Neuronal stem cell (in vitro differentiated cells): ENCODE results near the gene WRNIP1.

Source experiments
- DNase-seq: peaks from one replicate; pipeline ENCODE4 v3.0.0-alpha.2; 2013; ENCODE audit warnings: low spot score
- H2AFZ ChIP-seq: one replicate; pipeline ENCODE4 v1.6.1; 2013; ENCODE audit warnings: mild to moderate bottlenecking, low read length, inconsistent platforms
- H2AK5ac ChIP-seq: 2 replicates; pipeline ENCODE4 v1.6.1; 2013; ENCODE audit warnings: low read depth, mild to moderate bottlenecking, inconsistent platforms, low read length, moderate library complexity, mixed read lengths
- H2BK120ac ChIP-seq: 2 replicates; pipeline ENCODE4 v1.6.1; 2013; ENCODE audit warnings: low read depth, mild to moderate bottlenecking, inconsistent platforms, low read length, moderate library complexity, mixed read lengths
- H2BK12ac ChIP-seq: one replicate; pipeline ENCODE4 v1.6.1; 2013; ENCODE audit warnings: low read length, inconsistent platforms
- H2BK15ac ChIP-seq: 2 replicates; pipeline ENCODE4 v1.6.1; 2013; ENCODE audit warnings: mild to moderate bottlenecking, low read length, inconsistent platforms, mixed read lengths
- H2BK5ac ChIP-seq: one replicate; pipeline ENCODE4 v1.6.1; 2013; ENCODE audit warnings: inconsistent platforms, mild to moderate bottlenecking, low read length, moderate library complexity
- H3K14ac ChIP-seq: one replicate; pipeline ENCODE4 v1.6.1; 2013; ENCODE audit warnings: low read length, inconsistent platforms
- H3K18ac ChIP-seq: 2 replicates; pipeline ENCODE4 v1.6.1; 2013; ENCODE audit warnings: low read length, inconsistent platforms
- H3K23ac ChIP-seq: 2 replicates; pipeline ENCODE4 v1.6.1; 2013; ENCODE audit warnings: low read depth, mild to moderate bottlenecking, mixed read lengths, low read length, inconsistent platforms; ENCODE audit not compliant: poor library complexity
- H3K27ac ChIP-seq: replicated peaks from 3 replicates; pipeline ENCODE4 v1.5.1; 2013; ENCODE audit warnings: low read length, inconsistent platforms
- H3K27me3 ChIP-seq, 3 experiments: 2 replicates each; pipeline ENCODE4 v1.6.1; 2013; ENCODE audit warnings: low read length in 3 of 3, mild to moderate bottlenecking in 2 of 3, inconsistent platforms in 1 of 3, low read depth in 1 of 3, mixed read lengths in 1 of 3, moderate library complexity in 1 of 3; ENCODE audit not compliant: control insufficient read depth in 3 of 3, insufficient read depth in 3 of 3
- H3K36me3 ChIP-seq, 2 donors: replicated peaks in 1 of 2; 2 replicates each; pipeline ENCODE4 v1.6.1; 2013; ENCODE audit warnings: low read length in 2 of 2; ENCODE audit not compliant: control insufficient read depth in 2 of 2, insufficient read depth in 2 of 2
- H3K4ac ChIP-seq: 2 replicates; pipeline ENCODE4 v1.6.1; 2013; ENCODE audit warnings: inconsistent platforms, mild to moderate bottlenecking, low read length, moderate library complexity
- H3K4me1 ChIP-seq, 2 donors: 1 replicate in 1 of 2; 2 replicates in 1 of 2; pipeline ENCODE4 v1.6.1; 2013; ENCODE audit warnings: low read length in 2 of 2, low read depth in 1 of 2; ENCODE audit not compliant: control insufficient read depth in 2 of 2, insufficient read depth in 1 of 2
- H3K4me2 ChIP-seq: one replicate; pipeline ENCODE4 v1.6.1; 2013; ENCODE audit warnings: mild to moderate bottlenecking, low read length, inconsistent platforms; ENCODE audit not compliant: insufficient read depth, poor library complexity, severe bottlenecking
- H3K4me3 ChIP-seq, 2 donors: 2 replicates each; pipeline ENCODE4 v1.5.1; 2013; ENCODE audit warnings: low read length in 2 of 2, mild to moderate bottlenecking in 2 of 2, inconsistent platforms in 1 of 2, moderate library complexity in 1 of 2
- H3K79me1 ChIP-seq: one replicate; pipeline ENCODE4 v1.6.1; 2013; ENCODE audit warnings: low read depth, mild to moderate bottlenecking, inconsistent platforms, low read length, moderate library complexity
- H3K9ac ChIP-seq: one replicate; pipeline ENCODE4 v1.6.1; 2013; ENCODE audit warnings: mild to moderate bottlenecking, low read depth, low read length, inconsistent platforms; ENCODE audit not compliant: poor library complexity
- H3K9me3 ChIP-seq, 2 donors: replicated peaks in 1 of 2; 2 replicates each; pipeline versions ENCODE3 to v1.6.1; 2013; ENCODE audit warnings: low read length in 2 of 2, mild to moderate bottlenecking in 2 of 2, inconsistent platforms in 1 of 2, low read depth in 1 of 2, mixed read lengths in 1 of 2, moderate library complexity in 1 of 2; ENCODE audit not compliant: control insufficient read depth in 2 of 2, insufficient read depth in 1 of 2
- H4K8ac ChIP-seq: one replicate; pipeline ENCODE4 v1.6.1; 2013; ENCODE audit warnings: low read depth, mild to moderate bottlenecking, inconsistent platforms, low read length, moderate library complexity
- H4K91ac ChIP-seq: one replicate; pipeline ENCODE4 v1.6.1; 2013; ENCODE audit warnings: low read length, low read depth, mild to moderate bottlenecking, inconsistent platforms; ENCODE audit not compliant: poor library complexity
- WGBS, 2 donors: extraction: QIAGEN DNeasy Blood & Tissue Kit; methylation state at CpG; one replicate each; pipeline ENCODE4 v1.1.7; 2013; ENCODE audit warnings: missing lambda C conversion rate in 2 of 2, mixed read lengths in 1 of 2; ENCODE audit not compliant: insufficient read length in 2 of 2, insufficient replicate concordance in 1 of 2; ENCODE audit errors: extremely low coverage in 2 of 2; 5-methylcytosine and 5-hydroxymethylcytosine counted together

Gene WRNIP1

GRCh38 chr6:2756241-2756640, 9.0 kb upstream of the WRNIP1 start:
- H3K4me3 ChIP-seq, result no peak overlapping the region
- H3K9me3 ChIP-seq, result peaks cover 0 to 4% of the 10 kb centered on the region in 2 donors
- no peak overlapping the region for H2BK12ac ChIP-seq
- no peak overlapping the region for H2AFZ ChIP-seq
- H4K91ac ChIP-seq, result no peak overlapping the region
- H3K27me3 ChIP-seq, result no peaks in the 10 kb centered on the region
- no peak overlapping the region for H3K14ac ChIP-seq
- H2BK15ac ChIP-seq, result no peak overlapping the region
- DNase-seq, result no peak
- no peak overlapping the region for H3K4ac ChIP-seq
- H3K36me3 ChIP-seq, result no peaks in the 10 kb centered on the region
- no peak overlapping the region for H3K9ac ChIP-seq
- no peak overlapping the region for H3K23ac ChIP-seq
- H2BK120ac ChIP-seq, result no peak overlapping the region
- no peak overlapping the region for H3K18ac ChIP-seq
- WGBS, 2 donors, result no CpG with 5 or more reads among the region's 2 CpGs
- H2AK5ac ChIP-seq, result no peak overlapping the region
- no peak overlapping the region for H3K27ac ChIP-seq
- H3K4me1 ChIP-seq, result no peaks in the 10 kb centered on the region
- no peaks in the 10 kb centered on the region for H3K79me1 ChIP-seq
- no peak overlapping the region for H4K8ac ChIP-seq
- H2BK5ac ChIP-seq, result no peak overlapping the region
- no peak overlapping the region for H3K4me2 ChIP-seq

GRCh38 chr6:2756687-2757224, 8.4 kb upstream of the WRNIP1 start:
- Histone ChIP-seq H2AFZ (no peak overlapping the region), H3K36me3 (no peaks in the 10 kb centered on the region), H4K91ac (no peak overlapping the region), H3K4me2 (no peak overlapping the region), H3K4me3 (no peak overlapping the region), H2AK5ac (no peak overlapping the region), H3K18ac (no peak overlapping the region), H4K8ac (no peak overlapping the region), H2BK120ac (no peak overlapping the region), H2BK12ac (no peak overlapping the region), H3K23ac (no peak overlapping the region), H3K27ac (no peak overlapping the region), H2BK5ac (no peak overlapping the region), H3K27me3 (no peaks in the 10 kb centered on the region), H3K79me1 (no peaks in the 10 kb centered on the region), H3K14ac (no peak overlapping the region), H3K9ac (no peak overlapping the region), H2BK15ac (no peak overlapping the region), H3K4me1 (no peaks in the 10 kb centered on the region), H3K9me3 (peaks cover 0 to 4% of the 10 kb centered on the region in 2 donors), H3K4ac (no peak overlapping the region)
- no peak for DNase-seq
- no CpG with 5 or more reads among the region's 3 CpGs for WGBS, 2 donors

GRCh38 chr6:2758980-2759379, 6.2 kb upstream of the WRNIP1 start:
- no peak overlapping the region for H3K9ac ChIP-seq
- DNase-seq, result no peak
- H2AFZ ChIP-seq, result no peak overlapping the region
- H2BK15ac ChIP-seq, result no peak overlapping the region
- no peak overlapping the region for H3K23ac ChIP-seq
- peaks cover 0 to 3% of the 10 kb centered on the region in 2 donors for H3K9me3 ChIP-seq
- no peaks in the 10 kb centered on the region for H3K27me3 ChIP-seq
- H4K91ac ChIP-seq, result no peak overlapping the region
- no peak overlapping the region for H3K14ac ChIP-seq
- no CpG with 5 or more reads among the region's 3 CpGs for WGBS, 2 donors
- H2BK5ac ChIP-seq, result no peak overlapping the region
- no peak overlapping the region for H4K8ac ChIP-seq
- no peak overlapping the region for H2AK5ac ChIP-seq
- no peak overlapping the region for H3K18ac ChIP-seq
- no peak overlapping the region for H2BK12ac ChIP-seq
- H3K4me1 ChIP-seq, result no peaks in the 10 kb centered on the region
- no peak overlapping the region for H3K4ac ChIP-seq
- no peaks in the 10 kb centered on the region for H3K36me3 ChIP-seq
- no peak overlapping the region for H3K4me2 ChIP-seq
- H3K4me3 ChIP-seq, result no peak overlapping the region
- H3K79me1 ChIP-seq, result peaks cover 2% of the 10 kb centered on the region
- H2BK120ac ChIP-seq, result no peak overlapping the region
- no peak overlapping the region for H3K27ac ChIP-seq

- Histone ChIP-seq H3K79me1 (peaks cover 10% of the 10 kb centered on the region), H4K91ac (no peak overlapping the region), H3K23ac (no peak overlapping the region), H3K9ac (no peak overlapping the region), H3K4me3 (no peak overlapping the region), H3K9me3 (peaks cover 0 to 3% of the 10 kb centered on the region in 2 donors), H3K18ac (no peak overlapping the region), H3K27me3 (no peaks in the 10 kb centered on the region), H2BK120ac (no peak overlapping the region), H2AFZ (no peak overlapping the region), H3K27ac (no peak overlapping the region), H3K36me3 (no peaks in the 10 kb centered on the region), H3K4me2 (no peak overlapping the region), H2AK5ac (no peak overlapping the region), H3K4me1 (peaks cover 0 to 4% of the 10 kb centered on the region in 2 donors), H4K8ac (no peak overlapping the region), H3K14ac (no peak overlapping the region), H2BK15ac (no peak overlapping the region), H3K4ac (no peak overlapping the region), H2BK12ac (no peak overlapping the region), H2BK5ac (no peak overlapping the region)
- DNase-seq, result no peak
- WGBS, 2 donors, result no CpG with 5 or more reads among the region's 8 CpGs
Measured at GRCh38 chr6:2760882-2761842, 4.0 kb upstream of the WRNIP1 start.
